ENCODE data around the gene C19orf25.
A peak's percentile ranks its signal among the peaks of the same experiment; 100 is the strongest.

Gene C19orf25

DNA sequence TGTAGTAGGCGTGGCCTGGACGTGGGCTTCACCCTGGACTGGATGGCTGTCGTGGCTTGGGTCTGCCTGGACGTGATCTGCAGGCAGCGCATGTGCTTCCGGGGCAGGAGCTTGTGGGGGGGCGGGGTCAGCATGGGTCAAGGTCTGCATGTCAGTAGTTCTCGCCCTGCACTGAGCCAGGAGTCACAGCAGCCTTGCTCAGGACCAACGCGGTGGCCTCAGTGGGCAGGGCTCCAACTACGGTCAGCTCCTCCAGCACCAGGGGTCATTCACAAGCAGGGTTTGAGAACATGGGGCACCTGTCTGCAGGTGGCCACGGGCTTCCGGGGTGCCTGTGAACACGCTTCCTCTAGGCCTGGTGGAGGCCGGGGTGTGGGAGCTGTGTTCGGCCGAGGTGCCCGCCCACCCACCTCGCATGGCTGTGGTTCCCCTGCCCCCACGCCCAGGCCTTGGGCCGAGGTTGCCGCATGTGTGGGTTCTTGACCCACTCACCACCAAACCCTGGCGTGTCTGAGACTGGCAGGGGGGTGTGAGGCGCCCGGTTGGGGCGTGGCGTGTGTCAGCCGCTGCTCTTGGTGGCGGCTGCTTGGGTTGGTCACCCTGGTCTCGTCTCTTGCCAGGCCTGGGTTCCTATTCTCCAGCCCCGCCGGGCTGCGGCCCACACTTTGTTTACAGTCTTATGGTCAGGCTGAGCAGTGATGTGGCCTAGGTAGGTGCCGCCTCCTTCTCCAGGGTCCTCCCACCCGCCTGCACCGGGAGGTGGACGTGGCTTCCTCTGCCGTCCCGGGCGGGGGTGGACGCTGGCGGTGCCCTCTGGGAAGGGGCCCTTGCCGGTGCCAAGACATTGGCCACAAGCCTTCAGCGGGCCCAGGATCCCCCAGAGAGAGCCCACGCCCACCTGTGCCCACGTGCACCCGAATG is 45.6 kb downstream of the C19orf25 start:
- CTCF ChIA-PET: interaction anchor here (1.0 kb wide), 1 partner anchor 21 kb away, joined by 3 read pairs; no protein-coding TSS in a partner anchor
- TF ChIP-seq, protein P1, sequence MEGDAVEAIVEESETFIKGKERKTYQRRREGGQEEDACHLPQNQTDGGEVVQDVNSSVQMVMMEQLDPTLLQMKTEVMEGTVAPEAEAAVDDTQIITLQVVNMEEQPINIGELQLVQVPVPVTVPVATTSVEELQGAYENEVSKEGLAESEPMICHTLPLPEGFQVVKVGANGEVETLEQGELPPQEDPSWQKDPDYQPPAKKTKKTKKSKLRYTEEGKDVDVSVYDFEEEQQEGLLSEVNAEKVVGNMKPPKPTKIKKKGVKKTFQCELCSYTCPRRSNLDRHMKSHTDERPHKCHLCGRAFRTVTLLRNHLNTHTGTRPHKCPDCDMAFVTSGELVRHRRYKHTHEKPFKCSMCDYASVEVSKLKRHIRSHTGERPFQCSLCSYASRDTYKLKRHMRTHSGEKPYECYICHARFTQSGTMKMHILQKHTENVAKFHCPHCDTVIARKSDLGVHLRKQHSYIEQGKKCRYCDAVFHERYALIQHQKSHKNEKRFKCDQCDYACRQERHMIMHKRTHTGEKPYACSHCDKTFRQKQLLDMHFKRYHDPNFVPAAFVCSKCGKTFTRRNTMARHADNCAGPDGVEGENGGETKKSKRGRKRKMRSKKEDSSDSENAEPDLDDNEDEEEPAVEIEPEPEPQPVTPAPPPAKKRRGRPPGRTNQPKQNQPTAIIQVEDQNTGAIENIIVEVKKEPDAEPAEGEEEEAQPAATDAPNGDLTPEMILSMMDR (conservative IDR thresholded peaks at IDR 0.05; ENCODE audit: low read depth): no peak
- no peak for DNase-seq (ENCODE audit: low spot score)
- POLR2A ChIA-PET (ENCODE audit: low non-redundant PET): no interaction called here
- H3K27ac ChIP-seq: peak overlapping the region; percentile 82

DNA sequence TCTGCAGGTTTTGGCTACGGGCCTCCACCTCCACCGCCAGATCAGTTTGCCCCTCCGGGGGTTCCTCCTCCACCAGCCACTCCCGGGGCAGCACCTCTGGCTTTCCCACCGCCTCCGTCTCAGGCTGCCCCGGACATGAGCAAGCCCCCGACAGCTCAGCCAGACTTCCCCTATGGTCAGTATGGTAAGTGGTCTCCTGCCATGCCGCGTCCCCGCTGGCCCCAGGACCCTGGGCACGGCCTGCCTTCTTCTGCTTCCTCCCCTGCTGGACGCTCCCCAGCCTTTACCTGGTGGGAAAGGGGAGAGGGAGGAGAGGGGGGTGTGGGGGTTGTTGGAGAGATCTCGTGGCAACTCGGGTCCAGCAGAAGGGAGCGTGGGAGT is 46.5 kb downstream of the C19orf25 start:
- POLR2A ChIA-PET (ENCODE audit: low non-redundant PET): no interaction called here
- peak overlapping the region; percentile 82 for H3K27ac ChIP-seq
- no peak for DNase-seq (ENCODE audit: low spot score)
- TF ChIP-seq, protein P1 (conservative IDR thresholded peaks at IDR 0.05; ENCODE audit: low read depth): no peak
- CTCF ChIA-PET: interaction anchor here (1.0 kb wide), 1 partner anchor 20 kb away, joined by 3 read pairs; no protein-coding TSS in a partner anchor

DNA sequence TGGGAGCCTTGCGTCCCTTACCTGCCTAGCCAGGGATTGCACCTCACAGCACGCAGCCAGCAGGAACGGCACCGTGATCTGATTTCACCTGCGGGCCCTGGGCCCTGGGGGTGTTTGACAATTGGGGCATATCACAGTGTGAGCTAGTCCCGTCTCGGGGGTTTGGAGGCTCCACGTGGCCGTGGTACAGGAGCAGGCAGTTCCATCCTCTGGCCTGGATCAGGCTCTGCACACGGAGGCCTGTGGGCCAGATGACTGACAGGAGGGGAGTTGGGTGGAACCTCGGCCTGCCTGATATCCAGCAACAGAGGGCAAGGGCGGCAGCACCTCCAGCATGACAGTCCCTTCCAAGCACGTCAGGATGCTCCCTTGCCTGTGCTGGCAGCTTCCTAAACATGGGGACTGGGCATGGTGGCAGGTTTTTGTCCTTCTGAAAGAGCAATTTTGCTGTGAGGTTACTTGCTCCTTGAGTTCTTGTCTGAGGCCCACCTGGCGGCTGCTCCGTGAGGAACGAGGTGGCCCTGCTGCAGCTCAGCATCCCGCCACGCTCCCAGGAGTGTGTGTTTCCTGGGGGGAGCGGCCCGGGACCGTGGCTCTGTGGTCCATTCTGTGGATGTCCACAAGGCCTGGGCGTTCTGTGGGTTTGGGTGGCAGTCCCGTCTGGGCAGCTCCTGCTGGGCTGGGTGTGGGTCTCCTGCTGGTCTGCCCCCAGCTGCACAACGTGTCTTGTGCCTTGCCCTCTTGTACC is 47.1 kb downstream of the C19orf25 start:
- CTCF ChIA-PET: interaction anchor here (0.6 to 1.0 kb wide), 2 partner anchors 19 to 209 kb away, joined by 3 read pairs; no protein-coding TSS in a partner anchor

DNA sequence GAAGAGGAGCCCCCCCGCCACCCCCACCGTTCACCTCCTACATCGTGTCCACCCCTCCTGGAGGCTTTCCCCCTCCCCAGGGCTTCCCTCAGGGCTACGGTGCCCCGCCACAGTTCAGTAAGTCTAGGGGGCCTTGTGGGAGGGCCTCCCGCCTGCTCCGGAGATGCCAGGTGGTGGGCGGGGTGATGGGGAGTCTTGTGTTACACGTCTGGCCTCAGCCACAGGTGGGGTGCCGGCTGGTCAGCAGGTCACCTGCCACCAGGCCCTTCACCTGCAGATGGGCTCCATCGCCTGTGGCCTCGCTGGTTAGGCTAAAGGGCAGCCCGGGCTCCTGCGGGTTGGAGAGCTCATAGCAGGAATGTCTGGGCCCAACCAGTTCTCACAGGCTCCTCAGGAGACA is 48.8 kb downstream of the C19orf25 start:
- ChIA-PET POLR2A (ENCODE audit: low non-redundant PET) (no interaction called here), CTCF (interaction anchor here (0.6 kb wide), 1 partner anchor 151 kb away, joined by 4 read pairs; no protein-coding TSS in a partner anchor)
- peak overlapping the region; percentile 72 for H3K27ac ChIP-seq
- TF ChIP-seq, protein P1 (conservative IDR thresholded peaks at IDR 0.05; ENCODE audit: low read depth): no peak
- DNase-seq (ENCODE audit: low spot score): no peak

More for the DNA sequence above, 47.1 kb downstream of the C19orf25 start:
- TF ChIP-seq, protein P1 (conservative IDR thresholded peaks at IDR 0.05; ENCODE audit: low read depth): no peak
- H3K27ac ChIP-seq: peak overlapping the region; percentile 82
- POLR2A ChIA-PET (ENCODE audit: low non-redundant PET): no interaction called here
- no peak for DNase-seq (ENCODE audit: low spot score)

DNA sequence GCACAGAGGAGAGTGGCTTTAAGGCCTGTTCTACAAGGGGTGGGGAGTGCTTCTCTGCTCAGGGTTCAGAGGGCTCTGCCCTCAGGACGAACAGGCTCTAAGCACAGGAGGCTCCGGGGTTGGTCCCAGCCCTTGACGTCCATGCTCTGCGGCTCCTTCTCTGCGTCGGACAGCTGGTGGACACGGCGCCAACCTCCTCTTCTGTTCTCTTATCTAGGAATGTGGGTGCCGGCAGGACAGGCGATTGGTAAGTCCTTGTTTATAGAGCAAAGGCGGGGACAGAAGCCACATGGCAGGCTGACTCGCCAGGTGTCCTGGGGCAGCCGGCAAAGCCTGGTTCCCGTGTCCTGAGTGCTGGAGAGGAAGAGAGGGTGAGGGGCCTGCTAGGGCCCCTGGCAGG is 49.3 kb downstream of the C19orf25 start:
- peak overlapping the region; percentile 72 for H3K27ac ChIP-seq
- CTCF ChIA-PET: interaction anchor here (0.6 to 1.2 kb wide), 2 partner anchors 15 to 150 kb away, joined by 4 read pairs; no protein-coding TSS in a partner anchor
- TF ChIP-seq, protein P1 (conservative IDR thresholded peaks at IDR 0.05; ENCODE audit: low read depth): no peak
- no peak for DNase-seq (ENCODE audit: low spot score)
- POLR2A ChIA-PET (ENCODE audit: low non-redundant PET): interaction anchor here (0.7 kb wide), 1 partner anchor 92 kb away, joined by 3 read pairs; no protein-coding TSS in a partner anchor
